Left ventricle myocardium inferior (tissue), 1 donor: ENCODE data around the gene ARL15. TPM values are rescaled to one million over a fixed set of nuclear protein-coding genes. Genes with fewer than 3 reads are reported as not detected.

Experiments
- DNase-seq: peaks from one replicate; pipeline ENCODE4 v3.0.0-alpha.2; 2020
- H3K27ac ChIP-seq: fragments of 200-600 bp; replicated peaks from 2 replicates; pipeline ENCODE4 v1.8.0; 2021
- H3K27me3 ChIP-seq: fragments of 200-600 bp; 2 replicates; pipeline ENCODE4 v1.8.0; 2021; ENCODE audit warnings: low read depth
- H3K36me3 ChIP-seq: fragments of 200-600 bp; 2 replicates; pipeline ENCODE4 v1.8.0; 2021
- H3K4me1 ChIP-seq: fragments of 200-600 bp; 2 replicates; pipeline ENCODE4 v1.8.0; 2021
- H3K4me3 ChIP-seq: fragments of 200-600 bp; 2 replicates; pipeline ENCODE4 v1.8.0; 2021; ENCODE audit warnings: mild to moderate bottlenecking, moderate library complexity
- H3K9me3 ChIP-seq: fragments of 200-600 bp; replicated peaks from 2 replicates; pipeline ENCODE4 v1.8.0; 2021
- CTCF ChIP-seq: fragments of 200-600 bp; IDR thresholded peaks from 2 replicates; pipeline ENCODE4 v1.8.0; 2021; ENCODE audit warnings: antibody characterized with exemption, mild to moderate bottlenecking, borderline replicate concordance
- intact Hi-C: fragments of 100-400 bp; cut with micrococcal nuclease; formaldehyde crosslinking; loops from one replicate; pipeline ENCODE4 v1.11.0; 2022
- total RNA-seq: library from RNA; stranded (reverse); fragmentation: NEBNext Ultra II Directional; extraction: Animal tissue kit (Norgen Biotek cat#: 25700); gene quantifications from one replicate; pipeline ENCODE4 v1.2.1, GENCODE V29; 2021
- donor health status: DM: no; HTN: yes; CAD: no; lungs with severe emphysema.

ARL15 gene
- total RNA-seq, 1 donor from 2014 or later = 18.2 TPM

GRCh38 chr5:54148858-54149257, 161.5 kb downstream of the ARL15 start:
- H3K27me3 ChIP-seq = no peaks in the 10 kb centered on the region
- no peaks in the 10 kb centered on the region for H3K9me3 ChIP-seq
- H3K36me3 ChIP-seq = no peaks in the 10 kb centered on the region
- H3K27ac ChIP-seq = no peak overlapping the region
- DNase-seq = no peak
- intact Hi-C loops = no loop called here
- H3K4me3 ChIP-seq = no peak overlapping the region
- no peak for TF ChIP-seq CTCF
- peaks cover 47% of the 10 kb centered on the region for H3K4me1 ChIP-seq

- Histone ChIP-seq H3K36me3 (no peaks in the 10 kb centered on the region), H3K4me1 (peaks cover 47% of the 10 kb centered on the region), H3K9me3 (no peaks in the 10 kb centered on the region), H3K27me3 (no peaks in the 10 kb centered on the region), H3K27ac (no peak overlapping the region), H3K4me3 (no peak overlapping the region)
- intact Hi-C loops = no loop called here
- no peak for DNase-seq
- no peak for TF ChIP-seq CTCF
Measured at GRCh38 chr5:54148067-54148845, 162.1 kb downstream of the ARL15 start.

DNA sequence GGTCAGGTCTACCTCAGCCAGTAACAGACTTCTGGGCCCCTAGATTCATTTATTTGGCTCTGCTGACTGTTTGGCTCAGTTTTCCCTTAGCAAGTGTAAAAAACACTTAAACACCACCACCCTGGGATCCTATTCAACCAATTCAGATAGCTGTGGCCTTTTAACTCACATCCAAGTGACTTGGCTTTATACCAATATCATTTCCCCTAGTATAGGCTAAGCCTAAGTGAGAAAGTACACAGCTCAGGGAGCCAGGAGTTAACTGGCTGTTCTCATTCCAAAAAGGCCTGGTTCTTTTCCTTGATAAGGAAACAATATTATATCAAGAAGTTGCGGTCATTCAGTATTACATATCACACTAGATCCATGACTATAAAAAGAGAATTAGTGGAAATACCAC, 163.5 kb downstream of the ARL15 start:
- Histone ChIP-seq H3K27me3 (no peaks in the 10 kb centered on the region), H3K4me3 (no peak overlapping the region), H3K36me3 (no peaks in the 10 kb centered on the region), H3K4me1 (peaks cover 47% of the 10 kb centered on the region), H3K9me3 (no peaks in the 10 kb centered on the region), H3K27ac (peak overlapping the region; percentile 49)
- TF ChIP-seq CTCF = no peak
- DNase-seq = no peak
- intact Hi-C loops = no loop called here

DNA sequence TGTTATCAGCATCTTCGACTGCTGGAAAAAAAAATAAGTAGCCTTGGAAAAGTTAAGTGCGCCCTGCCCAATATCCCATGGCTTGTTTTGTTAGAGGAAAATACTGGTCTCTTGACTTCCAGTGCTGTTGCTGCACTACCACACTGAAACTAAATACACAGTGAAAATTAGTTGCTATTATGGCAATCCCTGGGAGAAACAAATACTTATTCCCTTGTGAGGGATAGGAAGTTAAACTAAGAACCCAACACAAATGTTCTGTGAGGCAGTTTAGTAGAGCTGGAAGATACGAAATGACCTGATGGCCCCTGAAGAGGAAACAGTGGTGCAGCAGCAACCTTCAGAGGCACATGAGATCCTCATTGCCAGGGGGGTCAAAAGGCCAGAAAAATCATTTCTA, 164.0 kb downstream of the ARL15 start:
- no peak for DNase-seq
- no peak overlapping the region for H3K4me3 ChIP-seq
- H3K36me3 ChIP-seq = no peaks in the 10 kb centered on the region
- H3K27ac ChIP-seq = peak overlapping the region; percentile 49
- no peak for TF ChIP-seq CTCF
- intact Hi-C loops = no loop called here
- H3K27me3 ChIP-seq = no peaks in the 10 kb centered on the region
- H3K4me1 ChIP-seq = peaks cover 47% of the 10 kb centered on the region
- H3K9me3 ChIP-seq = no peaks in the 10 kb centered on the region

- no peaks in the 10 kb centered on the region for H3K9me3 ChIP-seq
- no peaks in the 10 kb centered on the region for H3K36me3 ChIP-seq
- no peaks in the 10 kb centered on the region for H3K27me3 ChIP-seq
- H3K27ac ChIP-seq = no peak overlapping the region
- H3K4me1 ChIP-seq = no peaks in the 10 kb centered on the region
- no peak for TF ChIP-seq CTCF
- H3K4me3 ChIP-seq = no peak overlapping the region
- intact Hi-C loops = no loop called here
- no peak for DNase-seq
Measured at GRCh38 chr5:54140247-54140840, 170.0 kb downstream of the ARL15 start.
